Liver (tissue), 9 donors: ENCODE data around the gene CD200R1L. TPM values are rescaled to one million over a fixed set of nuclear protein-coding genes. Genes with fewer than 3 reads are reported as not detected.

Source experiments
- DNase-seq: peaks from one replicate; pipeline ENCODE4 v3.0.0-alpha.2; 2017; ENCODE audit warnings: low spot score
- H3K27ac ChIP-seq, 2 donors: one replicate each; pipeline ENCODE4 v1.7.0; 2013; ENCODE audit warnings: inconsistent platforms in 2 of 2, low read length in 2 of 2, control low read depth in 1 of 2, low read depth in 1 of 2, mild to moderate bottlenecking in 1 of 2
- H3K27me3 ChIP-seq, 4 donors: one replicate each; pipeline versions ENCODE4 v1.6.1 to v1.7.0; 2013; ENCODE audit warnings: low read length in 3 of 4, inconsistent platforms in 1 of 4, mild to moderate bottlenecking in 1 of 4, moderate library complexity in 1 of 4; ENCODE audit not compliant: control insufficient read depth in 4 of 4, insufficient read depth in 4 of 4
- H3K36me3 ChIP-seq, 4 donors: one replicate each; pipeline versions ENCODE4 v1.6.1 to v1.7.0; 2013; ENCODE audit warnings: low read length in 3 of 4, mild to moderate bottlenecking in 3 of 4, low read depth in 1 of 4, moderate library complexity in 1 of 4; ENCODE audit not compliant: control insufficient read depth in 4 of 4, insufficient read depth in 3 of 4
- H3K4me1 ChIP-seq, 4 donors: one replicate each; pipeline versions ENCODE4 v1.6.1 to v1.7.0; 2013; ENCODE audit warnings: low read length in 3 of 4, mild to moderate bottlenecking in 3 of 4, moderate library complexity in 1 of 4; ENCODE audit not compliant: control insufficient read depth in 4 of 4, insufficient read depth in 4 of 4
- H3K4me3 ChIP-seq, 3 donors: one replicate each; pipeline versions ENCODE4 v1.6.1 to v1.7.0; 2013; ENCODE audit warnings: low read length in 3 of 3, control low read depth in 1 of 3, low read depth in 1 of 3, mild to moderate bottlenecking in 1 of 3
- H3K9ac ChIP-seq, 2 donors: one replicate each; pipeline ENCODE4 v1.7.0; 2013; ENCODE audit warnings: low read length in 2 of 2, mild to moderate bottlenecking in 2 of 2, moderate library complexity in 2 of 2, control low read depth in 1 of 2, low read depth in 1 of 2
- H3K9me3 ChIP-seq, 4 donors: one replicate each; pipeline versions ENCODE4 v1.6.1 to v1.7.0; 2013; ENCODE audit warnings: low read length in 3 of 4; ENCODE audit not compliant: control insufficient read depth in 4 of 4
- EGR1 ChIP-seq, 2 donors: IDR thresholded peaks; 2 replicates each; pipeline ENCODE4 v1.6.1; 2016 to 2018; ENCODE audit warnings: antibody characterized with exemption in 2 of 2, low read depth in 2 of 2
- FOXA1 ChIP-seq: IDR thresholded peaks from 2 replicates; pipeline ENCODE4 v1.6.1; 2016; ENCODE audit warnings: antibody characterized with exemption
- HNF4A ChIP-seq, 2 donors: conservative IDR thresholded peaks; 2 replicates each; pipeline ENCODE4 v1.6.1; 2016; ENCODE audit warnings: antibody characterized with exemption in 2 of 2, mild to moderate bottlenecking in 2 of 2
- RAD21 ChIP-seq, 2 donors: IDR thresholded peaks; 2 replicates each; pipeline ENCODE4 v1.6.1; 2016; ENCODE audit warnings: antibody characterized with exemption in 2 of 2, mild to moderate bottlenecking in 2 of 2
- REST ChIP-seq: IDR thresholded peaks from 2 replicates; pipeline ENCODE4 v1.6.1; 2016; ENCODE audit warnings: antibody characterized with exemption, mild to moderate bottlenecking
- SP1 ChIP-seq: IDR thresholded peaks from 2 replicates; pipeline ENCODE4 v1.6.1; 2018; ENCODE audit warnings: antibody characterized with exemption, mild to moderate bottlenecking
- TAF1 ChIP-seq: conservative IDR thresholded peaks from 2 replicates; pipeline ENCODE4 v1.6.1; 2016; ENCODE audit warnings: antibody characterized with exemption, mild to moderate bottlenecking
- YY1 ChIP-seq: IDR thresholded peaks from 2 replicates; pipeline ENCODE4 v1.6.1; 2016; ENCODE audit warnings: antibody characterized with exemption, mild to moderate bottlenecking
- WGBS: extraction: QIAGEN DNeasy Blood & Tissue Kit; methylation state at CpG from one replicate; pipeline ENCODE4 v1.1.7; 2013; 5-methylcytosine and 5-hydroxymethylcytosine counted together
- polyA plus RNA-seq, 2 donors: library from polyadenylated mRNA; stranded (reverse) in 1 of 2; unstranded in 1 of 2; fragments of 200-250 nt in 1 of 2; fragments of >200 nt in 1 of 2; fragmentation: Nextera tagmentation in 1 of 2; extraction: Ambion mirVana in 1 of 2; gene quantifications; one replicate each; pipeline versions ENCODE4 v1.2.1 to v1.2.3, GENCODE V29; 2013 to 2015
- total RNA-seq, 2 donors: library from RNA; depleted of rRNA; stranded (reverse); fragments of >200 nt; gene quantifications; one replicate each; pipeline ENCODE4 v1.2.3, GENCODE V29; 2014
- TF ChIP-seq, protein P1 (sequence below): IDR thresholded peaks from 2 replicates; pipeline ENCODE4 v1.6.1; 2016; ENCODE audit warnings: antibody characterized with exemption
- TF ChIP-seq, protein P2 (sequence below): fragments of 150-350 bp; IDR thresholded peaks from 2 replicates; pipeline ENCODE4 v1.5.1; 2017; ENCODE audit warnings: improper control_type of control experiment, low read depth, low read length; ENCODE audit not compliant: missing input control
- TF ChIP-seq, protein P3 (sequence below): IDR thresholded peaks from 2 replicates; pipeline ENCODE4 v1.6.1; 2016; ENCODE audit warnings: antibody characterized with exemption
- TF ChIP-seq, protein P4 (sequence below): IDR thresholded peaks from 2 replicates; pipeline ENCODE4 v1.6.1; 2016; ENCODE audit warnings: antibody characterized with exemption
- donor health status: healthy.
- donor health status: healthy.
- donor health status: healthy.
- donor health status: healthy.
- donor health status: healthy.

The CD200R1L gene
- total and polyA plus RNA-seq, 4 donors: not detected

DNA sequence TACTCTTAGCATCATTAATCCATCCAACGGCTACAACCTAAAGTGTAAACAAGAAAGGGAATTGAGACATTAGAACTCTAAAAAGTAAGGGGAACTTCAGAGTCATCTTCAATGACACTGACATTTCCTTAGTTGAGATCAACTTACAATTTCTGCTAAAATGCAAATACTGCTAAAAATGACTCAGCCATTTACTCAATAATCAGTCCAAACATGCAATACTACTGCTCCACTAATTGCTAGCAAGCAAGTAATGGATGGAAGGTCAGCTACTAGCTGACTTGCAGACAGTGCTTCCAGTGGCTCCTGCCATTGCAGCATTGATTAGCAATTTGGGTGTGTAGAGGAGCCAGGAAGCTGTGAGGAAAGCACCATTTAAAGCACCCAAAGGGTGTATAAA is 28.4 kb downstream of the CD200R1L start:
- DNase-seq: no peak
- Histone ChIP-seq H3K36me3 (no peaks in the 10 kb centered on the region), H3K4me3 (no peak overlapping the region), H3K4me1 (peaks cover 0 to 3% (median under 1%) of the 10 kb centered on the region in 4 donors), H3K9me3 (no peaks in the 10 kb centered on the region), H3K27ac (no peak overlapping the region), H3K27me3 (no peaks in the 10 kb centered on the region), H3K9ac (no peak overlapping the region)
- TF ChIP-seq, protein P1, sequence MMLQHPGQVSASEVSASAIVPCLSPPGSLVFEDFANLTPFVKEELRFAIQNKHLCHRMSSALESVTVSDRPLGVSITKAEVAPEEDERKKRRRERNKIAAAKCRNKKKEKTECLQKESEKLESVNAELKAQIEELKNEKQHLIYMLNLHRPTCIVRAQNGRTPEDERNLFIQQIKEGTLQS: no peak
- TF ChIP-seq REST: no peak
- WGBS: 66% methylated on average over 1 of the region's 1 CpG

- Histone ChIP-seq H3K27ac (no peak overlapping the region), H3K36me3 (no peaks in the 10 kb centered on the region), H3K9me3 (no peaks in the 10 kb centered on the region), H3K27me3 (no peaks in the 10 kb centered on the region), H3K4me3 (no peak overlapping the region), H3K4me1 (peaks cover 0 to 2% (median 0%) of the 10 kb centered on the region in 4 donors), H3K9ac (no peak overlapping the region)
- TF ChIP-seq HNF4A (conservative IDR thresholded peaks at IDR 0.05) (no peak), TAF1 (no peak), RAD21 (IDR thresholded peaks at IDR 0.05) (no peak), FOXA1 (no peak)
- TF ChIP-seq, protein P1: no peak
- TF ChIP-seq, protein P2, sequence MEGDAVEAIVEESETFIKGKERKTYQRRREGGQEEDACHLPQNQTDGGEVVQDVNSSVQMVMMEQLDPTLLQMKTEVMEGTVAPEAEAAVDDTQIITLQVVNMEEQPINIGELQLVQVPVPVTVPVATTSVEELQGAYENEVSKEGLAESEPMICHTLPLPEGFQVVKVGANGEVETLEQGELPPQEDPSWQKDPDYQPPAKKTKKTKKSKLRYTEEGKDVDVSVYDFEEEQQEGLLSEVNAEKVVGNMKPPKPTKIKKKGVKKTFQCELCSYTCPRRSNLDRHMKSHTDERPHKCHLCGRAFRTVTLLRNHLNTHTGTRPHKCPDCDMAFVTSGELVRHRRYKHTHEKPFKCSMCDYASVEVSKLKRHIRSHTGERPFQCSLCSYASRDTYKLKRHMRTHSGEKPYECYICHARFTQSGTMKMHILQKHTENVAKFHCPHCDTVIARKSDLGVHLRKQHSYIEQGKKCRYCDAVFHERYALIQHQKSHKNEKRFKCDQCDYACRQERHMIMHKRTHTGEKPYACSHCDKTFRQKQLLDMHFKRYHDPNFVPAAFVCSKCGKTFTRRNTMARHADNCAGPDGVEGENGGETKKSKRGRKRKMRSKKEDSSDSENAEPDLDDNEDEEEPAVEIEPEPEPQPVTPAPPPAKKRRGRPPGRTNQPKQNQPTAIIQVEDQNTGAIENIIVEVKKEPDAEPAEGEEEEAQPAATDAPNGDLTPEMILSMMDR: no peak
- DNase-seq: no peak
- 42% methylated on average over 3 of the region's 3 CpGs for WGBS
These were observed 28.9 kb downstream of the CD200R1L start for GRCh38 chr3:112817797-112818196.

DNA sequence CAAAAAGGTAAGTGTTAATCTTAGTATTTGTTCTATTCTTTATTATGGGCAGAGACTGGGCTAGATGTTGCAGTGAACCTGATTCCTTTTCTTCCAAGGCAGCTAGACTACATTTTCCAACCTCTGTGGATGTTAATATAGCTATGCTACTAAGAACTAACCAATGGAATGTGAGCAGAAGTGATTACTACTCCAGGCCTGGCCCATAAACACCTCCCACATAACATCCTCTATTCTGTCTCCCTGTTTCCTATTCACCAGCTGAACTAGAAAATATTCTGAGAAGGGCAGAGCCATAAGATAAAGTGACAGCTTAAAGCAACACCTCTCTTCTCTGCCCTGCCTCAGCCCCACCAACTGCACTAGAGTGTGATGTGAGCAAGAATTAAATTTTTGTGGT is 29.4 kb downstream of the CD200R1L start:
- no peaks in the 10 kb centered on the region for H3K27me3 ChIP-seq
- no peak overlapping the region for H3K9ac ChIP-seq
- H3K27ac ChIP-seq: no peak overlapping the region
- no peaks in the 10 kb centered on the region for H3K36me3 ChIP-seq
- H3K9me3 ChIP-seq: no peaks in the 10 kb centered on the region
- no peak overlapping the region for H3K4me3 ChIP-seq
- no peaks in the 10 kb centered on the region for H3K4me1 ChIP-seq
- no peak for TF ChIP-seq REST
- no peak for TF ChIP-seq SP1
- TF ChIP-seq FOXA1: no peak
- TF ChIP-seq, protein P3, sequence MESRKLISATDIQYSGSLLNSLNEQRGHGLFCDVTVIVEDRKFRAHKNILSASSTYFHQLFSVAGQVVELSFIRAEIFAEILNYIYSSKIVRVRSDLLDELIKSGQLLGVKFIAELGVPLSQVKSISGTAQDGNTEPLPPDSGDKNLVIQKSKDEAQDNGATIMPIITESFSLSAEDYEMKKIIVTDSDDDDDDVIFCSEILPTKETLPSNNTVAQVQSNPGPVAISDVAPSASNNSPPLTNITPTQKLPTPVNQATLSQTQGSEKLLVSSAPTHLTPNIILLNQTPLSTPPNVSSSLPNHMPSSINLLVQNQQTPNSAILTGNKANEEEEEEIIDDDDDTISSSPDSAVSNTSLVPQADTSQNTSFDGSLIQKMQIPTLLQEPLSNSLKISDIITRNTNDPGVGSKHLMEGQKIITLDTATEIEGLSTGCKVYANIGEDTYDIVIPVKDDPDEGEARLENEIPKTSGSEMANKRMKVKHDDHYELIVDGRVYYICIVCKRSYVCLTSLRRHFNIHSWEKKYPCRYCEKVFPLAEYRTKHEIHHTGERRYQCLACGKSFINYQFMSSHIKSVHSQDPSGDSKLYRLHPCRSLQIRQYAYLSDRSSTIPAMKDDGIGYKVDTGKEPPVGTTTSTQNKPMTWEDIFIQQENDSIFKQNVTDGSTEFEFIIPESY: no peak
- no peak for TF ChIP-seq EGR1 (IDR thresholded peaks at IDR 0.05; ENCODE audit: low read depth in 2 of 2)
- TF ChIP-seq, protein P2: no peak
- TF ChIP-seq, protein P4, sequence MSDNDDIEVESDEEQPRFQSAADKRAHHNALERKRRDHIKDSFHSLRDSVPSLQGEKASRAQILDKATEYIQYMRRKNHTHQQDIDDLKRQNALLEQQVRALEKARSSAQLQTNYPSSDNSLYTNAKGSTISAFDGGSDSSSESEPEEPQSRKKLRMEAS: no peak
- TF ChIP-seq YY1: no peak
- no peak for DNase-seq
